Stimulated activated CD8-positive, alpha-beta memory T cell treated with anti-CD3 and anti-CD28 coated beads, Interleukin-15, amount 100 ng/mL, for 4 hours (primary cell): ENCODE measurements around the gene NFYC.
"Not testable (repeated sequence)": the region's sequence is repeated elsewhere in the genome, so short reads cannot be mapped to it uniquely, and the experiment has no call there.

Source experiments
- DNase-seq, 2 donors: peaks; one replicate each; pipeline ENCODE4 v3.0.0-alpha.2; 2020; ENCODE audit warnings: low read depth in 2 of 2

NFYC gene

DNA sequence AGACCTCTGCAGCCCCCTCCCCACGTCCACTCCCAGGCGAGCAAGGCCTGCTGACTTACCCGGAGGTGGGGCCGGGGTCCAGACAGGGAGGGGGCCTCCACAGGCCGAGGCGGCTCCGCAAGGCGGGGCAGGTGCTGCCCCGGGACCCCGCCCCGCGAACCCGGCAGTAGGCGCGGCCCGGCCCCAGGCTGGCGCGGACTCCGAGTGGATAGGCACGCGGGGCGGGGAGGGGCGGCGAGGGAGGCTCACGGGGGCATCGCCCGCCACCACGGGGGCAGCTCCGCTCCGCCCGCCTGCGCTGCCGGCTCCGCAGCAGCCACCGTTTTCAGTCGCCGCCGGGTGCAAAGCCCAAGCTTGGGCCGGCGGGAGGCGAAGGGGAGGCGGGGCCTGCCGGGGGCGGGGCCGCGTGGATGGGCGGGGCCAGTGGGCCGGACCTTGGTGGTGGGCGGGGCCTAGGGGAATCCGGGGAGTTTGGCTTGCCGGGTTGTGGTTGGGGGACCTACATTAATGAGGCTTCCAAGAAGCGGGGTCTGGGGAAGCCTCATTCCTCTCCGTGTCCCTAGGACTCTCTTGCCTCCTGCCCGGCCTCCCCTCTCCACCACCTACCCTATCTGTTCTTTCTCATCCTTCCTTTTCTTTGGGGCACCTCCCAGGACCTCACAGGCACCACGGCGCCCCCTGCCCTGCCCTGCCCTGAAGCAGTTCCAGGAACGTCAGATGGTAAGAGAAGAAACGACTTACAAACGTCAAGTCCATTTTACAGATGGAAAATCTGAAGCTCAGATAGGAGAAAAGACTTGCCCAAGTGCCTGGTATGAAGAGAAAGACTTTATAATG, 26.0 kb upstream of the NFYC start, which contains the start of gene RIMS3:
RIMS3 (minus strand) TSS at position 348 of the 837 bp plus-strand sequence. CDS start 23,757 bp downstream, outside the sequence.
- DNase-seq = peak; percentile 62 to 65

DNA sequence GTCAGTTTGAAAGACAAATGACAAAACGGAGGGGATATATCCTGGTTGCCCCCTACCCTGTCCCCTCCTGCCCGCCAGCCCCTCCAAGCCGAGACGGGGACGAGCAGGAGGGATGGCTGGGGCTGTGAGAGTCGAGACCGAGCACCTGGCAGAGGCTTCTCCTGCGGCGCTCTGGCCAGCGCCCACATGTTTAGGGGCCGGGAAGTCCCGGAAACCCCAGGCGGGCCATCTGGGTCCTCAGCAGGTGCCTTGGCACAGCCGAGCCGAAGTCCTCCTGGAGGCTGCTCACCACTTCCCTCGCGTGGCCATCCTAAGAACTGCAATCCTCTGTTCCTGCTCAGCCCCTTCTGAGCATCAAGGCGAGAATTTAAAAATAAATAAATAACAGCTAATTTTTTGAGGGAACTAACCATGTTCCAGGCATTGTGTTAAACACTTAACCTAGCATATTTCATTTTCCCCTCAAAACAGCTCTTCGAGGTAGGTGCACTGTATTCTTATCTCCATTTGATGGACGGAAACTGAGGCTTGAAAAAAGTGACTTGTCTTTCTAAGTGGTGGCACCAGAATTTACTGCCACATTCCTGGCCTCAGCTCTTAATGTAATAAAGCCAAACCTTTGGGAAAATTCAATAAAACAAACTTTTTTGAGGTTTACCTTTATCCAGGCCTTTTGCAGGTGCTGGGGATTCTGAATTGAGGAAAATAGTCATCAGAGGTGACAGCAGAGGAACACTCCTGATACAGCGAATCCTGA, 22.6 kb upstream of the NFYC start:
- peak; percentile 59 to 72 for DNase-seq

DNA sequence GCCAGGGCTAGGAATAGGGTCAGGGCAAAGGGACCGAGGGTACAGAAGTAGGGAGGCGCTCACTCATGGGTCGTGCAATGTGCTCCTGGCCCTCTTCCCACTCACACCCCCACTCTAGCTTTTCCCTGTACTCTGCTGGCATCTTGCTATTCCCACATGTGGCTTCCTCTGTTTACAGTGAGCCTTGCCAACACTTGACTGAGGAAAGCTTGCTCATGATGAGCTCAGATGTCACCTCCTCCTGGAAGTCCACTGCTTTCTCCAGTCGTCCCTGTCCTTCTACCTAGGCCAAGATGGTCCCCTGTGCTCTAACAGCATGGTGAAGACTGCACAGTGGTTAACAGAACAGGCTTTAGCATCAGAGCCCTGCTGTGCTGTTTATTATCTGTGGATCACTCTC, 18.1 kb upstream of the NFYC start:
- DNase-seq = no peak

DNA sequence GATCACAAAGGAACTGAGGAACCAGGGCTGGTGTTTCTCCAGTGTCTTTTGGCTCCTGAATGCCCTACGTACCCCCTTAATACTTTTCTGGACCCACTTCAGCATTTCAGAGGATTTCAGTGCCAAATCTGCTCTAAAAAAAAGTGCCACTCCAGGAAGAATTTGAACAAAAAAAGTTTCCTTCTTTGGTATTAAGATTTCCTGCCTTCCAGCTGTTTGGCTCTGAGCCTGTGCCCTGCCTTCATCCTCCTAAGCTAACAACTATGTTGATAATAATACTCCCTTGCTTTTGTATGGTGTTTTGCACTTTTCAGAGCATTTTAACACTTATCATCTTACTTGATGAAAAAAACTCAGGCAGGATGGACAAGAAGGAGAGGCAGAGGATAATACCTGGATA, 15.0 kb upstream of the NFYC start:
- DNase-seq = no peak

DNA sequence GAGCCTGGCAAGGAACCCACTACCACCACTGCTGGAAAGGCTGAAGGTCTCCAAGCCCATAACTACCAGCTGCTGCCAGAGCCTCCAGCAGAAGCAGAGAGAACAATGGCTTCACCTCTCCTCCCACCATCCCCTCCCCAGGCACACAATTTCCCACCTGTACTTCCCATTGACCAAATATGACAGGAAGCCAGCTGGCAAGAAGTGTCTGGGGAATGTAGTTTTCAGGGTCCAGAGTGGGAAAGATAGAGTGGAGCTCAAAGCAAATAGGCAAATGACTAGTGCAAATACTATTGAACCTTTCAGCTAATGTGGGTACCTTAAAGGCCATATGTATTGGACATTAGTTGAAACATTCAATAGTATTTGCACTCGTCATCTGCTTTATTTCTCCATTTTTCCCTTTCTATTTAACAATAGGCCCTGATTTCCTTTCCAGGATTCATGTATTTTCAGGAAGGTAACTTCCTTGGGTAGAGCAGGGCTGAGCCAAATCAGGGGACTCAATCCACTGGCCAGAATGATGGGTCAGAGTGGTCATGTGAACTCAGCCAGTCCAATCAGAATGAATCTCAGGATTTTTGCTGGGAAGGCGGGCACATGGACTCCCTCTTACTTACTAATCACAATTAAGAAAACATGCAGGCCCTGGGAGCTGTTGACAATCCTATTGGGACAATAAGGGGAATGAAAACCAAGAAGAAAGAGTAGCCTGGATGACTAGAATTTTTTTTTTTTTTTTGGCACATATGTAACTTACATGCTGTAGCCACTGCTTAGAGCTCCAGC, 12.1 kb upstream of the NFYC start:
- no peak for DNase-seq

DNA sequence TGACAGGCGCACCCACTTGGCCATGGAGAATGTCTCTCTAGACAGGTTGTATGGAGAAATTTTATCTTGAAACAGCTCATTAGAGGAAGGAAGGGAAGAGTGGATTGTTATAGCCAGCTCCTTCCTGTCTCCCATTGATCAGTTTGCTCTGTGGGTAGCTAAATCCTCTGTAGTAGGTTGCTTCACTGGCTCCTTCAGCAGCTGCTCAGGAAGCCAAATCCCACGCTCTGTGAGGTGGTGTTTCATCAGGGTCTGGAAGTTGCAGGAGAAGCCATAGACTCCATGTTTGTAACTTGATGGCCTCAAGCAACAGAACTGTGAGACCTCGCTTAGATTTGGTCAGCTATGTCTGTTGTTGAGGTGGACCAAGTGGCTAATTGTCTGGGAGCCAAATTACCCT, 6.8 kb upstream of the NFYC start:
- no peak for DNase-seq

DNA sequence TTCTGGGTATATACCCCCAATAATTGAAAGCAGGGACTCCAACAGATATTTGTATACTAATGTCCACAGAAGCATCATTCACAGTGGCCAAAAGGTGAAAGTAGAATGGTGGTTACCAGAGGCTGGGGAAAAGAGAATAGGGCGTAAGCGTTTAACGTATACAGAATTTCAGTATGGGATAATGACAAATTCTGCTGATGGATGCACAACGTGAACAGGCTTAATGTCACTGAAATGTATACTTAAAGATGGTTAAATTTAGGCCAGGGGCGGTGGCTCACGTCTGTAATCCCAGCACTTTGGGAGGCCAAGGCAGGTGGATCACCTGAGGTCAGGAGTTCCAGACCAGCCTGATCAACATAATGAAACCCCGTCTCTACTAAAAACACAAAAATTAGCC, 4.4 kb upstream of the NFYC start:
- DNase-seq = no peak

DNA sequence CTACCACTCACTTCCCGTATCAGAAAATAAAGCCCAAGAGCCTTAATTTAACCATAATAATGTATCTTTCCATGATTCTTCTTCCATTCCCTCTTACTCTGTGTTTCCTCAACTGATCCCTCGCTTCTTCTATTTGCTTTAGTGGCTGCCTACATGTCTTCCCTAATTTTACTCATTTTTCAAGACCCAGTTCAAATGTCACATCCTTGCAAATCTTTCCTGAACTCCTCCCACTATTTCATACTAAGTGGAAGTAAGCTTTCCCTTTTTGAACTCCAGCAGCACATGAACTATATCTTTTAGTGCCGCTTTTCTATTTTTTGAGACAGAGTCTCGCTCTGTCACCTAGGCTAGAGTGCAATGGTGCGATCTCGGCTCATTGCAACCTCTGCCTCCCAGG, 3.8 kb upstream of the NFYC start:
- no peak for DNase-seq

DNA sequence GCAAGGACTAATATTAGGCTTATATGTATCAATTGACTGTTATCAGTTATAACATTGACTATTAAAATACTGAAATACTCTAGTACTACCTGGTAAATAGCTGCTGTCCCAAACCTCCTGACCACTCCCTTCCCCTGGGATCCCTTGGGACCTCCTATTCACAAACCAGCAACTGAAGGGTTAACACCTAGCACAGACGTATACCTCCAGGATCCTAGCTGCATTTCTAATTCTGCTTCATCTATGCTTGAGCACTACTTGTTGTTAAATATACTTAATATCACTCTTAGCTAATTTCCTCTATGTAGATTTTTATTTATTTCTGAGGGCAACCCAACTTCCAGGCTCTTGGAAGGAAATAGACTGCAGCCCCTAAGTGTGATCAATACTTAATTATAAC, 1.8 kb upstream of the NFYC start:
- no peak for DNase-seq

DNA sequence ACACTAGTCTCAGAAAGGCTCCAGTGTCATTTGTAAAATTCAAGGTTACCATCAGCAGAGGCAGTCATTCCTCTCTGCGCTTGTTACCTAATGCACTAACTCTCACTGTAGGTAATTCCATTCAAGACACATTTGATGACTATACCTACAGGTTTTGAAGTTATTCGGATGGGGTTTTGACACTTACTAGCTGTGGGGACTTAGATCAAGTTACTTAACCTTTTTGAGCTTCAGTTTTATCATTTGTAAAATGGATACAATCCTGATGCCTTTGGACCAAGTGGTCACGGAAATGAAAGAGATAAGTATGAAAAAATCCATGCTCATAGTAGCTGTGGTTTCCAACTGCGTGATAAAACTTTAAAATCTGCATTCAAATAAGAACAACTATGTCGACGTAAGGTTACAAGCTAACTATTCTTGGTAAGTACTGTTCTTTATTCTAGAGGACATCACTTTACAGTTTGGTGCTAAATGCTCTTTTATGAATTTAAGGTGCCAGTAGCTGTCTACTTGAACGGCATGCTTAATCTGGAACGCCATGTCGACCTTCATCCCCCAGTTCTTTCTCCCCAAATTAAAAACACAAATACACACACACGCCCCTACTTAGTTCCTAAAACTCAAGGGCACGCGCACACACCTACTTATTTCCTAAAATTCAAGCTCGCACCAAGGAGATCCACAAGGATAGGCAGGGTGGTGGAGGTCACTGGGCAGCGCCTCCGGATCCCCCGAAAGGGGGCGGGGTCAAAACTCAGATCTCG, 550 bp upstream of the NFYC start:
- DNase-seq = no peak

DNA sequence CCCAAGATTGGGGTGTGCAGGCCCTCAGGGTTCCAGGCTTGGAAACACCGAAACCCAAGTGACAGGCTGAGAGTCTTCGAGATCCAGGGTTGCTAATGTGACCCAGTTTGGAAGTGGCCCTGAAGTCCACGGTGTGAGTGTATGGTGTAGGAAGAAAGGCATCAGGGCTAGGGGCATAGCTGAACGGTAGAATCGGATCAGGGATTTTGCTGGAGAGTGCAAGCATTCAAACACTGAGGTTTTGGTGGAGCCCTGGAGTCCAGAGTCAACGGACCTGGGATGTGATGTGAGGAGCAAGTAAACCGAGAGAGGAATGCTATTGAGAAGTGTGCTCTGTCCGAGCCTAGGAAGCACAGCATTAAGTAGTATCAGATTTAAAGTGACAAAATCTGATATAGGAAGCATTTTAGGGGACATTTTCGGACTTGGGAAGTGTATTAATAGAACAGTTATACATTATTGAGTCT, 958 bp downstream of the NFYC start:
- DNase-seq = no peak

DNA sequence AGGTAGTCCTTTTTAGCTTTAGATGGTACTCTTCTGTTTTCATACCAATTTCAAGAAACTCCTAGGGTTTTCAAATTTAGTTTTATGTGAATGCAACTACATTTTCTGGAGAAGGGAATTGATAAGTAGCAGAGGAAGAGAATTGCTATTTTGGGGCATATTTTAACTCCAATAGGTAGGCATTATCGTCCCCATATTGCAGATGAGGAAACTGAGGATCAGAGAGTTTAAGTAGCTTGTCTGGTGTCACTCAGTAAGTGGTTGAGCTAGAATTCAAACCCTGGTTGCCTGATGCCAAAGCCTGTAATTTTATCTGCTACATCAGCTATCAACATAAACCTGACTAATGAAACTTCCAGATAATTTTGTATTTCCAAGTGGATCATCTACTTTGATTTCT, 1.9 kb downstream of the NFYC start:
- DNase-seq = no peak

DNA sequence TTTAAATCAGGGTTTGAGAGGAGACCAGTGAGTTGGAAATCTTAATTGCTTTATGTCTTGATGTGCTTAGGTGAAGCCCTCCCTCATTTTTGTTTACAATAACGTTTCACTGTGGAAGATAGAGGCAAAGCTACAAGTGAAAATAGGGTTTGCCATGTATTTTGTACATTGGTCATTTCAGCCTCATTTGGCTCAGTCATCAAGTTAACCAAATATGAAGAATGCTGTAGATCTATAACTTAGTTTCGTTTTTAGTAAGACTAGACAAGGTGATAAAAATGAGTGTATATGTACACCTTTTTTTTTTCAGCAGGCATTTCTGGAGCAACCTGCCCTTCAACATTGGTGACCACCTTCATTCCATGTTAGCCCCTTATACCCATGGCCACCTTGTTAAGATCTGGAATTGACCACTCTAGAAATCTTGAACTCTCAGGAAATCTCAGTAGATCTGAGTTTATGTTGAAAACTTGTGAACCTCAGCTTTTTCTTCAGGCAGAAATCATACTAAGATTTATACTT, 2.9 kb downstream of the NFYC start:
- DNase-seq = no peak

DNA sequence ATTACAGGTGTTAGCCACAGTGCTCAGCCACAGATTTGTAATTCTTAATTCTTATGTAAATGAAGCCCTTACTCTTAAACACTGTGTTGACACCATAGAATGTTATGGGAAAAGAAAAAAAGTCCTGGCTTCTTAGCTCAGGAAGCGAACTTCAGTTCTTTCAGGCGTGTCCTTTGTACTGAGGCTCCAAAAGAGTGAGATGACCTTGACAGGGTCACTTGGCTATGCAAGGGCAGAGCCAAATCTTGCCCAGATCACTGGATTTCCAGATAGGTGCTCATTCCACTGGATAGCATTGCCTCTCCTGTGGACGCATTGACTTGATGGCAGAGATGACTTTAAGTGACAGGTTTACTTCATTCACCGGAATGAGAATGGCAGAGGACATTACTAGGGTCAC, 4.8 kb downstream of the NFYC start:
- no peak for DNase-seq

DNA sequence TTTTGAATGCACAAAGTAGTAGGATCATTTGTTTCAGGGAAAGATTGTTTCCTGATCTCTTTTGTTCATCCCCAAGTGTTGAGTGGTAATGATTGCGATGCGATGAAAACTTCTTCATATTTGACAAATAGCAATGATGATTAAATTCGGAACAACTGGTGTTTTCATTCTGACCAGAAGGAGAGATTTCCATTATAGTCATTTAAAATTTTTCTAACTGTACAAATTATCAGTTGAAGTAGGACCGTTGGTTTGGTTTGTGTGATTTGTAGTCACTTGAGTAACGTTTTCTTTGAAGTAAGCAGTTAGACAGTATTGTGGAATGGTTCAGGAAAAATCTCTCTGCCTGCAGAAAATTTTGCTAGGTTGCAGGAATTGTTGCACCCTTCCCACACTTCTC, 5.9 kb downstream of the NFYC start:
- no peak for DNase-seq

DNA sequence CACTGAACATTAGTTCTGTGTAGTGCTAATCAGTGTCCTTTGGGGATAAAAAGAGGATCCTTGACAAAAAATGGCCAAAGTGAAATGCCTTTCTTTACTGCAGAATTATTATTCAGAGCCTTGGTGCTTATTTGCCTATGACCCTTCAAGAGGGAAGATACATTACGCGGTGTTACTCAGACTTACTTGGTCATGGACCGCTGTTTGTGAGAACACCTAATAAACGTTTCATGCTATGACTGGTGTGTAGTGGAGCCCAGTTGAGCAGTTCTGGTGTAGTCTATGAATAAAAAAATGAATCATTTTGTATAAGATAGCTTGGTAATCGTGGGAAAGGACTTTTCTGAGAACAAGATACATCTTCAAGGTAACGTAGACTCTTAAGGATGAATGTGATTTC, 8.3 kb downstream of the NFYC start:
- no peak for DNase-seq

DNA sequence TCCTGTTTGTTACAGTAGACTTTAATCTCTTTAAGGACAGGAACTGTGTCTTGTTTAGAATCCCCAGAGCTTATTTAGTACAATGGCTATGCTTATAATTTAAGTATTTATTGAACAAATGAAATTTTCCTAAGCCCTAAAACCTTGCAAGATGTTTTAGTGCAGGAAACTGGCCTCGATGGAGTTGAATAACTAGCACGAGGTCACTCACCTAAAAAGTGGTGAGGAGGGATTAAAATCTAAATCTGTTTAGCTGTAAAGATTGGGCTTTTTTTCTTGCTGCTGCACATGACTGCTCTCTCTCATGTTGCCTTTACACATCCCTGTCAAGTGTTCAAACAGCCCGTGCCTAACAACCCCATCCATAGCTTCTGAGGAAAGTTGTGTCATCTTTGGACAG, 10.2 kb downstream of the NFYC start:
- no peak for DNase-seq

DNA sequence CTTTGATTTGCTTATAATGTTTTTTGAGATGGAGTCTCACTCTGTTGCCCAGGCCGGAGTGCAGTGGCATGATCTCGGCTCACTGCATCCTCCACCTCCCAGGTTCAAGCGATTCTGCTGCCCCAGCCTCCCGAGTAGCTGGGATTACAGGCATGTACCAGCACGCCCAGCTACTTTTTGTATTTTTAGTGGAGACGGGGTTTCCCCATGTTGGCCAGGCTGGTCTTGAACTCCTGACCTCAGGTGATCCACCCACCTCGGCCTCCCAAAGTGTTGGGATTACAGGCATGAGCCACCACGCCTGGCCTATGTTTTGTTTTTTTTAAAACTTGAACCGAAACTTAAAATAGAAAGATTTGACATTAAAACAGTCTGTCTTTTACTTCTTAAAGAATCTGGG, 11.3 kb downstream of the NFYC start:
- DNase-seq = not testable (repeated sequence)

DNA sequence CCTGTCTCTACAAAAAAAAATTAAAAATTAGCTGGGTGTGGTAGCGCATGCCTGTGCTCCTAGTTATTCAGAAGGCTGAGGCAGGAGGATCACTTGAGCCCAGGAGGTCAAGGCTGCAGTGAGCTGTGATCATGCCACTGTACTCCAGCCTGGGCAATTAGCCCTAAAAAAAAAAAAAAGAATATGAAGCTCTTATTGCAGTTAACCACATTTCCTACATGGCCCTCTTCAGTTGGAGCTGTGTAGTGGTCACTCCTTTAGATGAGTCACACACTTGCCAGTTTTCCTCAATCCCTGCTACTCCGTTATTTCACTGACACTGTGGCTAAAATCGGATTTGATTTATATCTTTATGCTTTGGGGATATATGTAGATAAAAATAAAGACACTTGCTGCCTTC, 11.8 kb downstream of the NFYC start:
- DNase-seq = no peak

DNA sequence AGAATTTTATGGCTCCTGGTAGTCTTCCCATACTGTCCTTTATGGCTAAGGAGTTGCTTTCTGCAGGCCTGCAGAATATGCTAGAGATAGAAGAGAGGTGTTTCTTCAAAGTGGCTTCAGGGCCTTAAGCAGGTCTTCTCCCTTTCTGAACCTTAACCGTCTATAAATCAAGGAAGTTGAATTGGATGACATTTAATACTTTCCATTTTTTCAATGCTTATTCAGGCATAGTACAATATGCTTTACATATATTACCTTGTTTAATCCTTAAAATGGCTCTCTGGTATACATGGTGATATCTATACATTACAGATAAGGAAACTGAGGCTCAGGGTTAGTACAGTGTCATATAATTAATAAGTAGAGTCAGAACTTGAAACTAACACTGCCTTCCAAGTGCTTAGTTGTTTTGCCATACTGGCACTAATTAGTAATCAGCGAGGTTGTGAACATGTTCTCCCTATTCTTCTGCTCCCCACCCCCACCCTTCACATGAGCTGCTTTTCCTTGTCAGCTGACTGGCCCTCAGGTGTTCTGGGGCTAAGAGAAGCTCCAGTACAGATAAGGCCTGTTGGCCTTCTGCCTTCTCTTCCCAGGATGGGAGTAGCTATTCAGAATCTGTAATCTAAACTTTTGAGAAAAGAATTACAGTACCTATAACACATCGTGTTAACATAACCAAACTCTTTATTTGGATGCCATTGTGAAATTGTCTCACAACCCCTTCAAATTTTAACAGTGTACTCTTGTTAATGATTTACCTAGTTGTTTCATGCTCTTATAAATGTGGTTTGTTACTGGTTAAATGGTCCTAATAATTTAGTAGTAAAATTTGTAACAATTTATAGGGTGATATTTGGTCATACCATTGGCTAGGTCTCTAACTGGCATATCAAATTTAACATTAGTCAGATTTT, 13.6 kb downstream of the NFYC start:
- no peak for DNase-seq
